ENCODE results near the gene TEDC1.
A peak's percentile ranks its signal among the peaks of the same experiment; 100 is the strongest.

Gene TEDC1, protein sequence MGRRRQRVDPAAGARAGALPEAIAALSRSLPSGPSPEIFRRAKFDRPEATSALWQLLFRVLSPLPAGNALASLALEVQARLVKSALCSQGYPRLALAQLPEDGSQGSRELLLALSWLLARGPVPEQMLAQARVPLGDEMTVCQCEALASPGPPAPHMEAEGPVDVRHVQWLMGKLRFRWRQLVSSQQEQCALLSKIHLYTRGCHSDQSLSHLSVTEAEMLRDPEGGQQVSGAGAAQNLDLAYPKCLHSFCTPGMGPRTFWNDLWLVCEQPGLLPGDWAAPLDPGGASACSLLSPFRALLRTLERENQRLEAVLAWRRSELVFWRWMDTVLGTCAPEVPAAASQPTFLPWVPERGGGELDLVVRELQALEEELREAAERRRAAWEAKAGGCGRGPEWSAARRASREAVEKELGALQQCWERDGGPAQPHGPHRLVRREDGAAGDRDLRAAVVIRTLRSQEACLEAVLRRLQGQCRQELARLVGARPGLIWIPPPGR

DNA sequence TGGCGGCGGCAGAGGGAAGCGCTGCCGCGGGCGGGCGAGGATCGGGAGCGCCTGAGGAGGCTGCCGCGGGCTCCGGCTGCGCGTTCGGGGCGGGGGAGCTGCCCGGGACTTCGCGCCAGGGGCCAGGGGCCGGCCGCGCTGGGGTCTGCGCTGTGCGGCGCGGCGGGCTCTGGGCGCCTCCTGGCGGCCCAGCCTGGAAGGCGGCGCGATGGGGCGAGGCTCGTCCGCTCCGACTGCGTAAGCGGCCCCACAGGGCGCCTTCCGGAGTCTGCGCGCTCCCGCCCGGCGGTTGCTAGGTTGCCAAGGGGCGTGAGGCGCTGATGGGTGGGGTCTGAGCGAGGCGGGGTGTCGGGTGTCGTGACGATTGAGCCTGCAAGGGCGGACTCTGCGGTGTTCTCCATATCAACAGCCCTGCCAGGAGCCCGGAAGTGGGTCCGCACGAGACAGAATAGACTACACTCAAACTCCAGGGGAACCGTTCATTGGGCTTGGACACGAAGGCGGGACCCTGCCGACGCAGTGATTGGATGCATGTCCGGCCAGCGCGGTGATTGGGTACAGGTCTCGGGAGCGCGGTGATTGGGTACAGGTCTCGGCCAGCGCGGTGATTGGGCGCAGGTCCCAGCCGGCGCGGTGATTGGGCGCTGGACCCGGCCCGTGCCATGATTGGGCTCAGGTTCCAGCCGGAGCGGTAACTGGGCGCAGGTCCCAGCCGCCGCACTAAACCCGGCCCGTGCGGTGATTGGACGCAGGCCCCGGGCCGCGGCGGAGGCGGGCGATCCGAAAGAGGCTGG lies at the start of gene TEDC1:
TEDC1 (plus strand) TSS at position 675 of the 794 bp plus-strand sequence. CDS start 130 bp downstream, outside the sequence.
- TF ChIP-seq, protein P1, sequence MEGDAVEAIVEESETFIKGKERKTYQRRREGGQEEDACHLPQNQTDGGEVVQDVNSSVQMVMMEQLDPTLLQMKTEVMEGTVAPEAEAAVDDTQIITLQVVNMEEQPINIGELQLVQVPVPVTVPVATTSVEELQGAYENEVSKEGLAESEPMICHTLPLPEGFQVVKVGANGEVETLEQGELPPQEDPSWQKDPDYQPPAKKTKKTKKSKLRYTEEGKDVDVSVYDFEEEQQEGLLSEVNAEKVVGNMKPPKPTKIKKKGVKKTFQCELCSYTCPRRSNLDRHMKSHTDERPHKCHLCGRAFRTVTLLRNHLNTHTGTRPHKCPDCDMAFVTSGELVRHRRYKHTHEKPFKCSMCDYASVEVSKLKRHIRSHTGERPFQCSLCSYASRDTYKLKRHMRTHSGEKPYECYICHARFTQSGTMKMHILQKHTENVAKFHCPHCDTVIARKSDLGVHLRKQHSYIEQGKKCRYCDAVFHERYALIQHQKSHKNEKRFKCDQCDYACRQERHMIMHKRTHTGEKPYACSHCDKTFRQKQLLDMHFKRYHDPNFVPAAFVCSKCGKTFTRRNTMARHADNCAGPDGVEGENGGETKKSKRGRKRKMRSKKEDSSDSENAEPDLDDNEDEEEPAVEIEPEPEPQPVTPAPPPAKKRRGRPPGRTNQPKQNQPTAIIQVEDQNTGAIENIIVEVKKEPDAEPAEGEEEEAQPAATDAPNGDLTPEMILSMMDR (IDR thresholded peaks at IDR 0.05; ENCODE audit: low read length, missing control alignments): peak; percentile 43
- peak within 1 kb of the TSS; percentile 60 for H3K4me3 ChIP-seq (replicated peaks; ENCODE audit: low read depth, low read length)
- peak; percentile 100 for DNase-seq (ENCODE audit: low read depth)

DNA sequence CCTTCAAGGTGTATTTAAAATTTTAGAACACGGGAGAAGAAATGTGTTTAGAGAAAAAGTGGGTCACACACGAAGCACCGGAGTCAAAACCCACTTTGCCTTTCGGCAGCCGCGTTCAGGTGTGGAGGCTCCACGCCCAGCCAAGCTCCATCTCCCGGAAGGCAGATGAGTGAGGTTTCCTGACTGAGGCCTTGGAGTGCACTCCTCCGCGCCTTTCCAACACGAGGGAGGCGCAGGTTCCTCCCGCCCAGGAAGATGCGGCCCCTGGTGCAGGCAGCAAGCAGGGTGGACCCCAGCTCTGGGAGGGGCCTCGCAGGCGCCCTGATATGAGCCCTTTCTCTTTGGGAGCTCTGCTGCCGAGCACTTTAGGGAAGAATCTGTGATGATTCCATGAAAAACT lies 48.9 kb upstream of the TEDC1 start:
- DNase-seq (ENCODE audit: low read depth): no peak
- H3K4me3 ChIP-seq (replicated peaks; ENCODE audit: low read depth, low read length): no peak overlapping the region
- TF ChIP-seq, protein P1 (IDR thresholded peaks at IDR 0.05; ENCODE audit: low read length, missing control alignments): no peak

DNA sequence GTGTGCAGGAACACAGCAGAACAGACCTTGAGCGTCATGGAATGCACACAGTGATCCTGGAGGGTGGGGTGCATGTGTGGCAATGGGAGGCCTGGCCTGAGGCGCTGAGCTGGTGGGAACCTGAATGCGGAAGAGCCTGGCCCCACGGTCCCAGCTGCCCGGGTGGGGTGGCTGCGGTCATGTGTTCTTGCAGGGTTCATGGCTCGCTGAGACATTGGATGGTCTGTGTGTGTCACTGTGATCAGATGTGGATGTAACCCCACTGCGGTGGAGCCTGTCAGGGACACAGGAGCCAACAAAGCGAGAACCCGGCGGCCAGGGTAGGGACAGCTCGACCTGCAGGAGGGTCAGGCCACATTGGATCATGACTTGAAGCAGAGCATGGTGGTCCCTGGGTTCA lies 48.2 kb upstream of the TEDC1 start:
- no peak for DNase-seq (ENCODE audit: low read depth)
- TF ChIP-seq, protein P1 (IDR thresholded peaks at IDR 0.05; ENCODE audit: low read length, missing control alignments): no peak

DNA sequence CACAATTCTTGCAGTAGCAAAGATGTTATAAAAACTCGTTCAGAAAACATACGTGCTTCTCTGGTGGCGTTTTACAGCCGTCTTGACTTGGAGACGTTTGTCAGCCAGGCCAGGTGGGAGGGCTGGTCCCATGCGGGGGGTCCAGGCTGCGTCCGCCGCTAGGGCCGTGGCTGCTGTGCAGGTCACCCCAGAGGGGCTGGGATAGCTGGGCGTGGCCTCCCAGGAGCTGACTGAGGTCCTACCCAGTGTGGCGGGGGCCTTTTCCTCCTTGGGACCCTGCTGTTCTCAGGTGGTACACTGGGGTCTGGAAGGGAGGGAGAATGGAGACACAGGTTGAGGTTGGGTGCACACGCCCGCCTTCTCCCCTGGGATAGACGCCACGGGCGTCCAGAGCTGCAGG lies 46.2 kb upstream of the TEDC1 start:
- DNase-seq (ENCODE audit: low read depth): no peak
- H3K4me3 ChIP-seq (replicated peaks; ENCODE audit: low read depth, low read length): no peak overlapping the region
- TF ChIP-seq, protein P1 (IDR thresholded peaks at IDR 0.05; ENCODE audit: low read length, missing control alignments): no peak

More for the DNA sequence above, 48.2 kb upstream of the TEDC1 start:
- H3K4me3 ChIP-seq (replicated peaks; ENCODE audit: low read depth, low read length): no peak overlapping the region

DNA sequence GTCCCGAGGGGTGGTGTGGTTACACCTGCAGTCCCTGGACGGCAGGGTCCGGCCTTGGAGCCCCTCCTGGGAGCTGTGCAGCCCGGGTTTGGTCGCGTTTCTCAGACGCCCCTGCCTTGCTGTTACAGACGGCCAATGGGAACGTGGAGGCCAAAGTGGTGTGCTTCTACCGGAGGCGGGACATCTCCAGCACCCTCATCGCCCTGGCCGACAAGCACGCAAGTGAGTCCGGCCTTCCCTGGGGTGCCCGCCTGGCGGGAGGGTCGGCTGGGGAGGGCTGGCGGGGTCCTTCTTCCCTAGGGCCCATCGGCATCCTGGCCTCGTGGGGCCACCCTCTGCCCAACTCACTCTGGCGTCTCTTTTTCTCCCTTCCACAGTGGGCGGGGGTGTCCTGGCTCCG lies 45.8 kb upstream of the TEDC1 start:
- TF ChIP-seq, protein P1 (IDR thresholded peaks at IDR 0.05; ENCODE audit: low read length, missing control alignments): no peak
- DNase-seq (ENCODE audit: low read depth): no peak
- H3K4me3 ChIP-seq (replicated peaks; ENCODE audit: low read depth, low read length): no peak overlapping the region

DNA sequence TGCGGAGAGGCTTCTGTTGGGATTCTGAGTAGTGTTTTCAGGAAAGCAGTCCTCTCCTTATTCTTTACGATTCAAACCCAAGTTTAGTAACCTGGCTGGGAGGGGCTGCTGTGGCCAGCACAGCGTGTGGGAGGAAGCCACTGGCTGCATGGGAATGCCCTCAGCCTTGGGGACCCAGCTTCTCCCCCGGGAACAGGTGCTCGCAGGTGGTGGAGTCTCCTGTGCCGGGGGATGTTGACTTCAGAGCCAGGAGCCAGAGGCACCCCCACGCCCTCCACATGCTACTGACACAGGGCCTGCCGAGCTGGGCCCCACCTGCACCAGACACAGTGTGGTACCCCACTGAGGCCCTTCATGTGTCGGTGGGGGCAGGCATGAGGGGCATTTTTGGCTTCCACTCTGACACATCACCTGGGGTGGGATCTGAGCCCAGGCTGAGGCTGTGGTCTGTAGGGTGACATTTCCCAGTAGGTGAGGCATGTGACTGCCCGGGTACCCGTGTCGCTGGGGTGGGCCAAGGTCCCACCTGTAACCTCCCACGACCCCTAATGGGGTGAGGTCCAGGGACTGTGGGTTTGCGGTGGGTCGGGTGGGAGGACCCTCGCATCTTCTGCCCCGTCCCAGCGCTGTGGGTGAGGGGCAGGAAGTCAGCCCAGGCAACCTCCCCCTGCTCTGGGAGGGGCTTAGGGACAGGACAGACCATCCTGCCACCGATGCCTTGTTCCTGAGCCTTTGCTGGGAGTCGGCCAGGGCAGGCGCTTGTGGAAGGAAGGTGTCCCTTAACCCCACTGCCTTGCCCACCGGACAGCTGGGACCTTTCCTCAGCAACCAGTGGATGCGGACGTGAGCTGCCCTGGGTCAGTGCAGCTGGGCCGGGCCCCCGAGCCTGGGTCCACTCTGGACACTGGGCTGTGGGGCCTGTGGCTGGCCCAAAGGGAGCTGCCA lies 44.9 kb upstream of the TEDC1 start:
- no peak overlapping the region for H3K4me3 ChIP-seq (replicated peaks; ENCODE audit: low read depth, low read length)
- DNase-seq (ENCODE audit: low read depth): no peak
- TF ChIP-seq, protein P1 (IDR thresholded peaks at IDR 0.05; ENCODE audit: low read length, missing control alignments): no peak
